ENCODE measurements around the gene ASB6. TPM values are rescaled to one million over a fixed set of nuclear protein-coding genes. Genes with fewer than 3 reads are reported as not detected.
A peak's percentile ranks its signal among the peaks of the same experiment; 100 is the strongest.

ASB6 gene
- total and polyA plus RNA-seq, 2 of the 13 experiments (the other 11 are each of a cell fraction or from before 2014, with no cell fraction given), result 8.2 to 8.4 TPM

DNA sequence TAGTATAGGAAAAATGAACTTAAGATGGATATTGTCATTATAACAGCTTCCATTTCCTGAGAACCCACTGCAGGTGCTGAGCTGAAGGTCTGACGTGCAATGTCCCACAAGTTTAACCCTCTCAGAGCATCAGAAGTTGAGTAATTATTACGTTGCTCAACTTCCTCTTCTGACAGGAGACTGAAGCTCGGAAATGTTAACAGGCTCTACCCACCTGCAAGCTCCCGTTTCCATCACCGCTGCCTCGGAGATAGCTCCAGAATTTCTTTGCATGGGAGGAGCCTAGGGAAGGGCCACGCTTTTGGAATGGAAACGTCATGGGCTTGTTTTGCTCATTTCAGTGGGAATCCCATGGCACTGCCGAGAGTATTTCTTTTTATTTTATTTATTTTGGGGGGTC, 17.0 kb downstream of the ASB6 start (continued):
- TF ChIP-seq ZNF660 (CRISPR knock-in tag; IDR thresholded peaks at IDR 0.05; ENCODE audit: borderline replicate concordance, low read depth), result no peak
- no peak for TF ChIP-seq ZNF501 (CRISPR knock-in tag; IDR thresholded peaks at IDR 0.05)
- TF ChIP-seq, protein P1, sequence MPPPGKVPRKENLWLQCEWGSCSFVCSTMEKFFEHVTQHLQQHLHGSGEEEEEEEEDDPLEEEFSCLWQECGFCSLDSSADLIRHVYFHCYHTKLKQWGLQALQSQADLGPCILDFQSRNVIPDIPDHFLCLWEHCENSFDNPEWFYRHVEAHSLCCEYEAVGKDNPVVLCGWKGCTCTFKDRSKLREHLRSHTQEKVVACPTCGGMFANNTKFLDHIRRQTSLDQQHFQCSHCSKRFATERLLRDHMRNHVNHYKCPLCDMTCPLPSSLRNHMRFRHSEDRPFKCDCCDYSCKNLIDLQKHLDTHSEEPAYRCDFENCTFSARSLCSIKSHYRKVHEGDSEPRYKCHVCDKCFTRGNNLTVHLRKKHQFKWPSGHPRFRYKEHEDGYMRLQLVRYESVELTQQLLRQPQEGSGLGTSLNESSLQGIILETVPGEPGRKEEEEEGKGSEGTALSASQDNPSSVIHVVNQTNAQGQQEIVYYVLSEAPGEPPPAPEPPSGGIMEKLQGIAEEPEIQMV (CRISPR knock-in tag; IDR thresholded peaks at IDR 0.05; ENCODE audit: low read depth), result no peak
- peak; percentile 51 for TF ChIP-seq CREB1 (IDR thresholded peaks at IDR 0.05)
- TF ChIP-seq CREB1 (CRISPR knock-in tag; IDR thresholded peaks at IDR 0.05), result peak; percentile 54; the same call in 1 of the 2 replicates
- no peak for TF ChIP-seq ZNF234 (CRISPR knock-in tag; conservative IDR thresholded peaks at IDR 0.05)
- peak; percentile 80 for TF ChIP-seq CEBPB (IDR thresholded peaks at IDR 0.05; ENCODE audit: borderline replicate concordance, low read depth, low read length)
- peak; percentile 50; the same call in 1 of the 2 replicates for TF ChIP-seq HDAC2 (CRISPR knock-in tag; IDR thresholded peaks at IDR 0.05)
- no peak for TF ChIP-seq SNAI1 (CRISPR knock-in tag; IDR thresholded peaks at IDR 0.05; ENCODE audit: borderline replicate concordance)
- no peak for TF ChIP-seq RBM39 (IDR thresholded peaks at IDR 0.05; ENCODE audit: low read depth, low read length, poor library complexity, severe bottlenecking)
- TF ChIP-seq KMT2B (CRISPR knock-in tag; IDR thresholded peaks at IDR 0.05), result no peak
- no peak for TF ChIP-seq YY1 (IDR thresholded peaks at IDR 0.05; ENCODE audit: insufficient read depth, insufficient replicate concordance, low read depth, low read length)
- peak; percentile 40; the same call in 1 of the 2 replicates for TF ChIP-seq HOXA3 (CRISPR knock-in tag; IDR thresholded peaks at IDR 0.05)
- TF ChIP-seq, protein P2, sequence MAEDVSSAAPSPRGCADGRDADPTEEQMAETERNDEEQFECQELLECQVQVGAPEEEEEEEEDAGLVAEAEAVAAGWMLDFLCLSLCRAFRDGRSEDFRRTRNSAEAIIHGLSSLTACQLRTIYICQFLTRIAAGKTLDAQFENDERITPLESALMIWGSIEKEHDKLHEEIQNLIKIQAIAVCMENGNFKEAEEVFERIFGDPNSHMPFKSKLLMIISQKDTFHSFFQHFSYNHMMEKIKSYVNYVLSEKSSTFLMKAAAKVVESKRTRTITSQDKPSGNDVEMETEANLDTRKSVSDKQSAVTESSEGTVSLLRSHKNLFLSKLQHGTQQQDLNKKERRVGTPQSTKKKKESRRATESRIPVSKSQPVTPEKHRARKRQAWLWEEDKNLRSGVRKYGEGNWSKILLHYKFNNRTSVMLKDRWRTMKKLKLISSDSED (CRISPR knock-in tag; IDR thresholded peaks at IDR 0.05), result no peak
- TF ChIP-seq, protein P3, sequence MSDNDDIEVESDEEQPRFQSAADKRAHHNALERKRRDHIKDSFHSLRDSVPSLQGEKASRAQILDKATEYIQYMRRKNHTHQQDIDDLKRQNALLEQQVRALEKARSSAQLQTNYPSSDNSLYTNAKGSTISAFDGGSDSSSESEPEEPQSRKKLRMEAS (IDR thresholded peaks at IDR 0.05), result peak; percentile 22; the same call in 1 of the 2 replicates
- TF ChIP-seq, protein P4, sequence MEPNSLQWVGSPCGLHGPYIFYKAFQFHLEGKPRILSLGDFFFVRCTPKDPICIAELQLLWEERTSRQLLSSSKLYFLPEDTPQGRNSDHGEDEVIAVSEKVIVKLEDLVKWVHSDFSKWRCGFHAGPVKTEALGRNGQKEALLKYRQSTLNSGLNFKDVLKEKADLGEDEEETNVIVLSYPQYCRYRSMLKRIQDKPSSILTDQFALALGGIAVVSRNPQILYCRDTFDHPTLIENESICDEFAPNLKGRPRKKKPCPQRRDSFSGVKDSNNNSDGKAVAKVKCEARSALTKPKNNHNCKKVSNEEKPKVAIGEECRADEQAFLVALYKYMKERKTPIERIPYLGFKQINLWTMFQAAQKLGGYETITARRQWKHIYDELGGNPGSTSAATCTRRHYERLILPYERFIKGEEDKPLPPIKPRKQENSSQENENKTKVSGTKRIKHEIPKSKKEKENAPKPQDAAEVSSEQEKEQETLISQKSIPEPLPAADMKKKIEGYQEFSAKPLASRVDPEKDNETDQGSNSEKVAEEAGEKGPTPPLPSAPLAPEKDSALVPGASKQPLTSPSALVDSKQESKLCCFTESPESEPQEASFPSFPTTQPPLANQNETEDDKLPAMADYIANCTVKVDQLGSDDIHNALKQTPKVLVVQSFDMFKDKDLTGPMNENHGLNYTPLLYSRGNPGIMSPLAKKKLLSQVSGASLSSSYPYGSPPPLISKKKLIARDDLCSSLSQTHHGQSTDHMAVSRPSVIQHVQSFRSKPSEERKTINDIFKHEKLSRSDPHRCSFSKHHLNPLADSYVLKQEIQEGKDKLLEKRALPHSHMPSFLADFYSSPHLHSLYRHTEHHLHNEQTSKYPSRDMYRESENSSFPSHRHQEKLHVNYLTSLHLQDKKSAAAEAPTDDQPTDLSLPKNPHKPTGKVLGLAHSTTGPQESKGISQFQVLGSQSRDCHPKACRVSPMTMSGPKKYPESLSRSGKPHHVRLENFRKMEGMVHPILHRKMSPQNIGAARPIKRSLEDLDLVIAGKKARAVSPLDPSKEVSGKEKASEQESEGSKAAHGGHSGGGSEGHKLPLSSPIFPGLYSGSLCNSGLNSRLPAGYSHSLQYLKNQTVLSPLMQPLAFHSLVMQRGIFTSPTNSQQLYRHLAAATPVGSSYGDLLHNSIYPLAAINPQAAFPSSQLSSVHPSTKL (CRISPR knock-in tag; IDR thresholded peaks at IDR 0.05), result 0 out of 2 replicates have a peak, but pooled peaks have one; percentile 19
- TF ChIP-seq GABPB1 (CRISPR knock-in tag; IDR thresholded peaks at IDR 0.05), result peak; percentile 38; the same call in 1 of the 2 replicates
- no peak for TF ChIP-seq MEIS2 (CRISPR knock-in tag; IDR thresholded peaks at IDR 0.05)
- no peak for TF ChIP-seq REL (CRISPR knock-in tag; conservative IDR thresholded peaks at IDR 0.05)
- TF ChIP-seq FOXA3 (CRISPR knock-in tag; IDR thresholded peaks at IDR 0.05), result peak; percentile 42; the same call in 1 of the 2 replicates
- peak; percentile 58 for TF ChIP-seq GATAD2A (CRISPR knock-in tag; IDR thresholded peaks at IDR 0.05)
- TF ChIP-seq SAP130 (CRISPR knock-in tag; IDR thresholded peaks at IDR 0.05; ENCODE audit: low read depth), result peak; percentile 65
- TF ChIP-seq ZNF558 (CRISPR knock-in tag; IDR thresholded peaks at IDR 0.05; ENCODE audit: borderline replicate concordance), result no peak
- no peak for TF ChIP-seq KLF9 (CRISPR knock-in tag; IDR thresholded peaks at IDR 0.05; ENCODE audit: low read depth)
- TF ChIP-seq ZBTB7B (CRISPR knock-in tag; IDR thresholded peaks at IDR 0.05), result no peak
- TF ChIP-seq ZNF441 (CRISPR knock-in tag; IDR thresholded peaks at IDR 0.05; ENCODE audit: borderline replicate concordance), result no peak
- no peak for TF ChIP-seq TEAD2 (CRISPR knock-in tag; IDR thresholded peaks at IDR 0.05)
